HCT116 (cell line): Measurements from ENCODE around the gene ZNF692. TPM values are rescaled to one million over a fixed set of nuclear protein-coding genes. Genes with fewer than 3 reads are reported as not detected.

Source experiments
- ATAC-seq: fragments of 200-7000 bp; cut with Tn5 transposase; 2 replicates; pipeline ENCODE4 v1.9.1; 2020; ENCODE audit warnings: mild to moderate bottlenecking, moderate library complexity
- BruUV-seq: library from RNA; stranded (reverse); fragments of 400-500 nt; replicated peaks from 2 replicates; lab custom pipeline; 2021; lab: Mats Ljungman, UMichigan
- CTCF ChIA-PET: fragments of 300-600 bp; sonication (Branson Sonifier 250); formaldehyde crosslinking; loops from one replicate; lab custom pipeline; 2021; ENCODE audit warnings: antibody characterized with exemption; lab: Charles Lee
- POLR2A ChIA-PET: fragments of 300-600, 350-600 bp; sonication (Branson Sonifier 250); formaldehyde crosslinking; loops from one replicate; lab custom pipeline; 2021; ENCODE audit warnings: antibody characterized with exemption; lab: Charles Lee
- RAD21 ChIA-PET, 2 experiments: fragments of 300-600 bp; sonication (Branson Sonifier 250); formaldehyde crosslinking; loops; one replicate each; lab custom pipeline; 2023; ENCODE audit warnings: low total read pairs in 2 of 2; ENCODE audit not compliant: uncharacterized antibody in 2 of 2, unreplicated experiment in 2 of 2, low non-redundant PET in 1 of 2; lab: Charles Lee
- DNase-seq: peaks from one replicate; pipeline ENCODE4 v3.0.0-alpha.2; 2010; ENCODE audit warnings: low read depth, low spot score
- H2AFZ ChIP-seq: fragments of 200-600 bp; shearing (Covaris generic), sonication (generic); 2 replicates; pipeline ENCODE4 v1.6.1; 2017; ENCODE audit warnings: low read depth, mixed run types, mixed read lengths, antibody characterized with exemption, low read length; ENCODE audit not compliant: poor library complexity, severe bottlenecking
- H3K27ac ChIP-seq: 2 replicates; pipeline ENCODE4 v1.5.1; 2012; ENCODE audit warnings: low read depth, low read length
- H3K27me3 ChIP-seq: fragments of 200-600 bp; sonication (generic); 2 replicates; pipeline ENCODE4 v1.6.1; 2016; ENCODE audit warnings: mixed run types, low read length, mixed read lengths; ENCODE audit not compliant: insufficient read depth
- H3K36me3 ChIP-seq, 2 experiments: fragments of 200-500 bp in 1 of 2; fragments of 200-600 bp in 1 of 2; sonication (Bioruptor generic) in 1 of 2; sonication (generic) in 1 of 2; 2 replicates each; pipeline versions ENCODE4 v1.5.1 to v1.6.1; 2014 to 2016; ENCODE audit warnings: low read length in 2 of 2, inconsistent platforms in 1 of 2, mixed read lengths in 1 of 2, mixed run types in 1 of 2; ENCODE audit not compliant: insufficient read depth in 2 of 2, control insufficient read depth in 1 of 2
- H3K4me1 ChIP-seq, 2 experiments: fragments of 200-600 bp in 1 of 2; sonication (generic) in 1 of 2; 2 replicates each; pipeline versions ENCODE4 v1.5.1 to v1.6.1; 2012 to 2017; ENCODE audit warnings: low read length in 2 of 2, inconsistent platforms in 1 of 2, mild to moderate bottlenecking in 1 of 2, mixed read lengths in 1 of 2, mixed run types in 1 of 2, moderate library complexity in 1 of 2; ENCODE audit not compliant: insufficient read depth in 2 of 2, control insufficient read depth in 1 of 2
- H3K4me2 ChIP-seq: fragments of 200-600 bp; sonication (generic); 2 replicates; pipeline ENCODE4 v1.6.1; 2017; ENCODE audit warnings: mixed run types, low read length, mixed read lengths
- H3K4me3 ChIP-seq, 2 experiments: fragments of 200-600 bp in 1 of 2; sonication (generic) in 1 of 2; replicated peaks in 1 of 2; 2 replicates each; pipeline ENCODE4 v1.5.1; 2011 to 2016; ENCODE audit warnings: low read length in 2 of 2, control low read depth in 1 of 2, low read depth in 1 of 2, mild to moderate bottlenecking in 1 of 2, mixed read lengths in 1 of 2, mixed run types in 1 of 2
- H3K79me2 ChIP-seq: fragments of 200-600 bp; sonication (generic); 2 replicates; pipeline ENCODE4 v1.6.1; 2017; ENCODE audit warnings: mild to moderate bottlenecking, mixed run types, low read length, moderate library complexity, mixed read lengths; ENCODE audit not compliant: insufficient read depth
- H3K9ac ChIP-seq: fragments of 200-600 bp; sonication (generic); 2 replicates; pipeline ENCODE4 v1.6.1; 2016; ENCODE audit warnings: low read length, mixed read lengths
- H3K9me2 ChIP-seq: fragments of 200-600 bp; sonication (generic), shearing (Covaris generic); 2 replicates; pipeline ENCODE4 v1.6.1; 2017; ENCODE audit warnings: mixed run types, mild to moderate bottlenecking, moderate library complexity; ENCODE audit not compliant: insufficient read depth
- H3K9me3 ChIP-seq, 2 experiments: fragments of 200-500 bp in 1 of 2; fragments of 200-600 bp in 1 of 2; sonication (Bioruptor generic) in 1 of 2; sonication (generic) in 1 of 2; 2 replicates each; pipeline ENCODE4 v1.6.1; 2014 to 2017; ENCODE audit warnings: low read length in 2 of 2, mixed read lengths in 2 of 2, inconsistent platforms in 1 of 2, low read depth in 1 of 2, mild to moderate bottlenecking in 1 of 2, mixed run types in 1 of 2, moderate library complexity in 1 of 2; ENCODE audit not compliant: control insufficient read depth in 1 of 2, insufficient read depth in 1 of 2
- H4K20me1 ChIP-seq: fragments of 200-600 bp; sonication (generic), shearing (Covaris generic); 2 replicates; pipeline ENCODE4 v1.6.1; 2017; ENCODE audit warnings: mixed run types, mild to moderate bottlenecking, moderate library complexity; ENCODE audit not compliant: insufficient read depth
- CBX3 ChIP-seq: IDR thresholded peaks from 2 replicates; pipeline ENCODE4 v1.6.1; 2012; ENCODE audit warnings: low read depth
- ELF1 ChIP-seq: IDR thresholded peaks from 2 replicates; pipeline ENCODE4 v1.6.1; 2012; ENCODE audit warnings: low read depth, borderline replicate concordance
- EZH2phosphoT487 ChIP-seq: fragments of 200-600 bp; IDR thresholded peaks from 2 replicates; pipeline ENCODE4 v1.6.1; 2018; ENCODE audit warnings: antibody characterized with exemption, borderline replicate concordance
- JUND ChIP-seq: IDR thresholded peaks from 2 replicates; pipeline ENCODE4 v1.6.1; 2012
- MAX ChIP-seq: IDR thresholded peaks from 2 replicates; pipeline ENCODE4 v1.6.1; 2012
- POLR2A ChIP-seq: IDR thresholded peaks from 2 replicates; pipeline ENCODE4 v1.7.0; 2011; ENCODE audit warnings: borderline replicate concordance; ENCODE audit not compliant: insufficient read depth, insufficient read length; ENCODE audit errors: extremely low read depth
- POLR2AphosphoS5 ChIP-seq: IDR thresholded peaks from 2 replicates; pipeline ENCODE4 v1.6.1; 2011; ENCODE audit warnings: mild to moderate bottlenecking, low read depth, low read length, moderate library complexity
- RAD21 ChIP-seq: IDR thresholded peaks from 2 replicates; pipeline ENCODE4 v1.6.1; 2012; ENCODE audit warnings: low read depth, mild to moderate bottlenecking
- SIN3A ChIP-seq: IDR thresholded peaks from 2 replicates; pipeline ENCODE4 v1.6.1; 2012; ENCODE audit warnings: low read depth
- SRF ChIP-seq: IDR thresholded peaks from 2 replicates; pipeline ENCODE4 v1.6.1; 2012; ENCODE audit warnings: low read depth
- ZFX ChIP-seq: fragments of 450-650 bp; IDR thresholded peaks from 2 replicates; pipeline ENCODE4 v1.6.1; 2017
- ZNF274 ChIP-seq: fragments of 200-500 bp; sonication (Bioruptor generic); IDR thresholded peaks from 2 replicates; pipeline ENCODE4 v1.6.1; 2014; ENCODE audit warnings: mild to moderate bottlenecking, low read depth, low read length, inconsistent platforms
- intact Hi-C: fragments of 100-400 bp; cut with micrococcal nuclease; formaldehyde crosslinking; loops from 2 replicates; pipeline ENCODE4 v1.10.0; 2022
- total RNA-seq: library from RNA; stranded (reverse); gene quantifications from one replicate; pipeline ENCODE4 v1.2.1, GENCODE V29; 2021; ENCODE audit not compliant: unreplicated experiment
- TF ChIP-seq, protein P1 (sequence below): IDR thresholded peaks from 2 replicates; pipeline ENCODE4 v1.6.1; 2011; ENCODE audit warnings: mild to moderate bottlenecking, low read length, moderate library complexity; ENCODE audit not compliant: insufficient replicate concordance; ENCODE audit errors: extremely low read depth
- TF ChIP-seq, protein P2 (sequence below): IDR thresholded peaks from 2 replicates; pipeline ENCODE4 v1.6.1; 2012; ENCODE audit warnings: low read depth

Gene ZNF692
- total RNA-seq, 1 experiment from 2014 or later: 76.2 TPM

GRCh38 chr1:248847956-248848561 lies 10.8 kb downstream of the ZNF692 start:
- H2AFZ ChIP-seq: no peak overlapping the region
- CTCF ChIA-PET: no interaction called here
- H3K9ac ChIP-seq: no peak overlapping the region
- H3K9me2 ChIP-seq: no peaks in the 10 kb centered on the region
- TF ChIP-seq ZFX: no peak
- no peaks in the 10 kb centered on the region for H3K27me3 ChIP-seq
- no peak overlapping the region for H3K27ac ChIP-seq
- no peaks in the 10 kb centered on the region for H3K4me1 ChIP-seq
- H4K20me1 ChIP-seq: no peaks in the 10 kb centered on the region
- DNase-seq: no peak
- intact Hi-C loops: no loop called here
- no peak overlapping the region for H3K4me2 ChIP-seq
- peaks cover 8 to 27% of the 10 kb centered on the region in 2 experiments; a peak in 3 of 4 replicates for H3K36me3 ChIP-seq
- no peak for ATAC-seq
- RAD21 ChIA-PET: no interaction called here
- BruUV-seq: no TSS peak
- no peak overlapping the region for H3K4me3 ChIP-seq
- POLR2A ChIA-PET: no interaction called here
- H3K79me2 ChIP-seq: peaks cover 3% of the 10 kb centered on the region; the same call in 1 of the 2 replicates
- H3K9me3 ChIP-seq: no peaks in the 10 kb centered on the region

DNA sequence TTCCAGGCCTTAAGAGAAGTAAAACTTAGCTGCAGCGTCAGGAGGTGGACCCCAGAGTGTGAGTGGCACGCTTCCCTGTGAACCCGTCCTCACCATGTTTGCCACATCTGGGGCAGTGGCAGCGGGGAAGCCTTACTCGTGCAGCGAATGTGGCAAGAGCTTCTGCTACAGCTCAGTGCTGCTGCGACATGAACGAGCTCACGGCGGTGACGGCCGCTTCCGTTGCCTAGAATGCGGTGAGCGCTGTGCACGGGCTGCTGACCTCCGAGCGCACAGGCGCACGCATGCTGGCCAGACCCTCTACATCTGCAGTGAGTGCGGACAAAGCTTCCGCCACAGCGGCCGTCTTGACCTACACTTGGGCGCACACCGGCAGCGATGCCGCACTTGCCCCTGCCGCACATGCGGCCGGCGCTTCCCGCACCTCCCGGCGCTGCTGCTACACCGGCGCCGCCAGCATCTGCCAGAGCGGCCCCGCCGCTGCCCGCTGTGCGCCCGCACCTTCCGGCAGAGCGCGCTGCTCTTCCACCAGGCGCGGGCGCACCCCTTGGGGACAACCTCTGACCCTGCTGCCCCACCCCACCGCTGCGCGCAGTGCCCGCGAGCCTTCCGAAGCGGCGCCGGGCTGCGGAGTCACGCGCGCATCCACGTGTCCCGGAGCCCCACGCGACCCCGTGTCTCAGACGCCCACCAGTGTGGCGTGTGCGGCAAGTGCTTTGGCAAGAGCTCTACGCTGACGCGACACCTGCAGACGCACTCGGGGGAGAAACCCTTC lies 11.5 kb downstream of the ZNF692 start:
- Histone ChIP-seq H3K36me3 (peaks cover 8 to 20% of the 10 kb centered on the region in 2 experiments; a peak in 3 of 4 replicates), H3K4me1 (no peaks in the 10 kb centered on the region), H3K27ac (no peak overlapping the region), H3K9me2 (no peaks in the 10 kb centered on the region), H3K27me3 (no peaks in the 10 kb centered on the region), H3K9me3 (no peaks in the 10 kb centered on the region), H4K20me1 (no peaks in the 10 kb centered on the region), H3K9ac (no peak overlapping the region), H3K79me2 (peaks cover 10% of the 10 kb centered on the region; the same call in 1 of the 2 replicates), H2AFZ (no peak overlapping the region), H3K4me2 (no peak overlapping the region), H3K4me3 (no peak overlapping the region)
- BruUV-seq: no TSS peak
- CTCF ChIA-PET: no interaction called here
- ATAC-seq (no peak), DNase-seq (no peak)
- RAD21 ChIA-PET: no interaction called here
- intact Hi-C loops: no loop called here
- POLR2A ChIA-PET: interaction anchor here (0.8 to 1.2 kb wide), 2 partner anchors 10 to 11 kb away, joined by 3 read pairs; partner anchors contain the start of genes ZNF672 and ZNF692
- TF ChIP-seq EZH2phosphoT487: no peak
- TF ChIP-seq, protein P1, sequence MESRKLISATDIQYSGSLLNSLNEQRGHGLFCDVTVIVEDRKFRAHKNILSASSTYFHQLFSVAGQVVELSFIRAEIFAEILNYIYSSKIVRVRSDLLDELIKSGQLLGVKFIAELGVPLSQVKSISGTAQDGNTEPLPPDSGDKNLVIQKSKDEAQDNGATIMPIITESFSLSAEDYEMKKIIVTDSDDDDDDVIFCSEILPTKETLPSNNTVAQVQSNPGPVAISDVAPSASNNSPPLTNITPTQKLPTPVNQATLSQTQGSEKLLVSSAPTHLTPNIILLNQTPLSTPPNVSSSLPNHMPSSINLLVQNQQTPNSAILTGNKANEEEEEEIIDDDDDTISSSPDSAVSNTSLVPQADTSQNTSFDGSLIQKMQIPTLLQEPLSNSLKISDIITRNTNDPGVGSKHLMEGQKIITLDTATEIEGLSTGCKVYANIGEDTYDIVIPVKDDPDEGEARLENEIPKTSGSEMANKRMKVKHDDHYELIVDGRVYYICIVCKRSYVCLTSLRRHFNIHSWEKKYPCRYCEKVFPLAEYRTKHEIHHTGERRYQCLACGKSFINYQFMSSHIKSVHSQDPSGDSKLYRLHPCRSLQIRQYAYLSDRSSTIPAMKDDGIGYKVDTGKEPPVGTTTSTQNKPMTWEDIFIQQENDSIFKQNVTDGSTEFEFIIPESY: no peak
- no peak for TF ChIP-seq ZNF274
- no peak for TF ChIP-seq CBX3
- TF ChIP-seq POLR2AphosphoS5: no peak
- TF ChIP-seq, protein P2, sequence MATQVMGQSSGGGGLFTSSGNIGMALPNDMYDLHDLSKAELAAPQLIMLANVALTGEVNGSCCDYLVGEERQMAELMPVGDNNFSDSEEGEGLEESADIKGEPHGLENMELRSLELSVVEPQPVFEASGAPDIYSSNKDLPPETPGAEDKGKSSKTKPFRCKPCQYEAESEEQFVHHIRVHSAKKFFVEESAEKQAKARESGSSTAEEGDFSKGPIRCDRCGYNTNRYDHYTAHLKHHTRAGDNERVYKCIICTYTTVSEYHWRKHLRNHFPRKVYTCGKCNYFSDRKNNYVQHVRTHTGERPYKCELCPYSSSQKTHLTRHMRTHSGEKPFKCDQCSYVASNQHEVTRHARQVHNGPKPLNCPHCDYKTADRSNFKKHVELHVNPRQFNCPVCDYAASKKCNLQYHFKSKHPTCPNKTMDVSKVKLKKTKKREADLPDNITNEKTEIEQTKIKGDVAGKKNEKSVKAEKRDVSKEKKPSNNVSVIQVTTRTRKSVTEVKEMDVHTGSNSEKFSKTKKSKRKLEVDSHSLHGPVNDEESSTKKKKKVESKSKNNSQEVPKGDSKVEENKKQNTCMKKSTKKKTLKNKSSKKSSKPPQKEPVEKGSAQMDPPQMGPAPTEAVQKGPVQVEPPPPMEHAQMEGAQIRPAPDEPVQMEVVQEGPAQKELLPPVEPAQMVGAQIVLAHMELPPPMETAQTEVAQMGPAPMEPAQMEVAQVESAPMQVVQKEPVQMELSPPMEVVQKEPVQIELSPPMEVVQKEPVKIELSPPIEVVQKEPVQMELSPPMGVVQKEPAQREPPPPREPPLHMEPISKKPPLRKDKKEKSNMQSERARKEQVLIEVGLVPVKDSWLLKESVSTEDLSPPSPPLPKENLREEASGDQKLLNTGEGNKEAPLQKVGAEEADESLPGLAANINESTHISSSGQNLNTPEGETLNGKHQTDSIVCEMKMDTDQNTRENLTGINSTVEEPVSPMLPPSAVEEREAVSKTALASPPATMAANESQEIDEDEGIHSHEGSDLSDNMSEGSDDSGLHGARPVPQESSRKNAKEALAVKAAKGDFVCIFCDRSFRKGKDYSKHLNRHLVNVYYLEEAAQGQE: no peak
- TF ChIP-seq RAD21: no peak
- TF ChIP-seq SRF: no peak
- no peak for TF ChIP-seq ELF1
- TF ChIP-seq SIN3A: no peak
- no peak for TF ChIP-seq JUND
- no peak for TF ChIP-seq POLR2A
- no peak for TF ChIP-seq MAX
